GM21825 (cell line): Measurements from ENCODE around the gene PTPRN2.
A peak's percentile ranks its signal among the peaks of the same experiment; 100 is the strongest.
"Not testable (repeated sequence)": the region's sequence is repeated elsewhere in the genome, so short reads cannot be mapped to it uniquely, and the experiment has no call there.

Source experiments
- ATAC-seq: cut with Tn5 transposase; IDR thresholded peaks from one replicate; pipeline ENCODE4 v1.9.1; 2021; ENCODE audit warnings: mild to moderate bottlenecking, moderate library complexity; ENCODE audit not compliant: unreplicated experiment

The PTPRN2 gene

DNA sequence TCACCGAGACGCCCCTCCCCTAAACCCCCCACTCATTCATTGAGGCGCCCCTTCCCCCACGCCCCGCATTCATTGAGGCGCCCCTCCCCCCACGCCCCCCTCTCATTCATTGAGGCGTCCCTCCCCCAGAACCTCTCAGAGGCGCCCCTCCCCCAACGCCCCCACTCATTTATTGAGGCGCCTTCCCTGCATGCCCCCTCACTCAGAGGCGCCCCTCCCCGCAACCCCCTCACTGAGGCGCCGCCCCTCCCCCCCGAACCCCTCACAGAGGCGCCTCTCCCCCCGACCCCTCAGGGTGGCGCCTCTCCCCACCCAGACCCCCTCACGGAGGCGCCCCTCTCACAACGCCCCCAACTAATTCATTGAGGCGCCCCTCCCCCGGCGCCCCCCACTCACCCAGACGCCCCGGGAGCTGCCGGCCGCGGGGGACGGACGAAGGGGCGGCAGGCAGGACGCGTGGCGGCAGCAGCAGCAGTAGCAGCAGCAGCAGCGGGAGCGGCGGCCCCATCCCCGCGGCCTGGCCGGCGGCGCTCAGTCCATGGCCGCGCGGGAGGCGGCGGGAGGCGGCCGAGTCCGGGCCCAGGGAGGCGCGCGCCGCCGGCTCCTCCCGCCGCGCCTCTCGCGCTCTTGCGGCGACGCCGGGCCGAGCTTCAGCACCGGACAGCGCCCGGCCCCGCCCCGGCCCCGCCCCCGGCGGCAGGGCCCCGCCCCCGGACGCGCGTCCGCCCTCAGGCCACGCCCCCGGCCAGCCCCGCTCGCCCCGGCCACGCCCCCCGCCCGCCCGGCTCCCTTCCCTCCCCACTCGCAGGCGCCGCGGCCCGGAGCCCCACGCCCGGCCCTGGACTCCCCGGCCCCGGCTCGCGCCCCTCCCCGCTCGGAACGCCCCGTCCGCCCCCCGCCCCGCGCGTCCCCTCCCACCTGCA lies at the start of gene PTPRN2:
Gene PTPRN2, minus strand, starts transcription at position 662 of the 923 bp plus-strand sequence.
- ATAC-seq: peak; percentile 62

DNA sequence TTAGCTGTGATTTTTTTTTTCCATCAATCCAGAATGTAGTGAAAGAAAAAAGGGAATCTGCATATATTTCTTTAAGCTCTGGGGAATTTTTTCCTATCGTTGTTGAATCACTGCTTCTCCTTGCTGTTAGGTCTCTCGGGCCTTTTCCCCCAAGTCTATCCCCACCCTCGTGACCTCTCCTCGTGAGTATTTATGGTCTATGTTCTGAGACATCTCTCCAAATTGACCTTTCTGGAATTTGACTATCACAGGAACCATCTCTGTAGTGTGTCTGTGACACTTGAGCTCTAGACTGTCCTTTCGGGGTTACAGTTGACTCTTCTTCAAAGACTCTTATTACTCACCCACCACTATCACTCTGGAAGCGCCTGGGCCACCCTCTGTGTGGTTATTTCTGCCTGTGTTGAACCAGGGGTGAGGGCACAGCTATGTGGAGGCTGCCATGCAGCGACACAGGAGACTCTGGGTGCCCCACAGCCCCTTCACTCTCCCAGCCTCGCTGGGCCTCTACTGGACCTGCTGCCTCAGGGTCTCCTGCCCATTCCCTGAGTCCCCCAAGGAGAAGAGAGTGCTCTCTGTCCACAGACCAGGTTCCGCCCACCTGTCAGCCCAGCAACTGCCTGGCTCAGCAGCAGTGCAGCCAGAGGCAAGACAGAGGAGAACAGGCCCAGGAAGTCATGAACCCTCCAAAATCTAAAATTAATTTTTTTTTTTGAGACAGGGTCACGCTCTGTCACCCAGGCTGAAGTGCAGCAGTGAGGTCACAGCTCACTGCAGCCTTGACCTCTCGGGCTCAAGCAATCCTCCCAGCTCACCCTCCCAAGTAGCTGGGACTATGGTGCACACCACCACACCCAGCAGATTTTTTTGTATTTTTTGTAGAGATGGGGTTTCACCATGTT lies 45.7 kb upstream of the PTPRN2 start:
- ATAC-seq: peak; percentile 84

DNA sequence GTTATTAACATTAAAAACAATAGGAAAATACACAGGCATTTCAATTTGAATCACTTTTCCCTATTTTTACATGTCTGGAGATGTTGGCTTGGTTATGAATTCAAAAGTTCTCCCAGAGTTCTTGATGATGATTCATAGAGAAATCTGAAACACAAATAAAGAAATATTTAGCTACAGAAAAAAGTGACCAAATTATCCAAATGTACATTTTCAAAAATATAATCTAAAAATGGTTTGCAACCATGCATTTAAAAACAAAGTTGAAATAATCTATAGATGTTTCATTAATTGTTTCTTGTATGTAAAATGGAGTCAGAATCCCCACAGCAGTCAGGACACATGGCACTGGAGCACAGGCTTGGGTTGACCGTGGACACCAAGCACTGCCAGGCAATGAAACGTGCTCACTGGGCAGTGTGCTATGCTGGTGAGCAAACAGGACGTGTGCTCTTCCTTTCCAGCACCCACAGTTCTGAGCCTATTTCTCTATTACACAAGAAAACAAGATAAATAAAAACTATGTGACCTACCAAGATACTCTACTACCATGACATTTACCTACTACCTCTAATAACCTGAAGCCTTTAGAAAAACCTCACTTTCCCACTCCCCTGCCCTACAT lies 44.1 kb upstream of the PTPRN2 start:
- no peak for ATAC-seq

DNA sequence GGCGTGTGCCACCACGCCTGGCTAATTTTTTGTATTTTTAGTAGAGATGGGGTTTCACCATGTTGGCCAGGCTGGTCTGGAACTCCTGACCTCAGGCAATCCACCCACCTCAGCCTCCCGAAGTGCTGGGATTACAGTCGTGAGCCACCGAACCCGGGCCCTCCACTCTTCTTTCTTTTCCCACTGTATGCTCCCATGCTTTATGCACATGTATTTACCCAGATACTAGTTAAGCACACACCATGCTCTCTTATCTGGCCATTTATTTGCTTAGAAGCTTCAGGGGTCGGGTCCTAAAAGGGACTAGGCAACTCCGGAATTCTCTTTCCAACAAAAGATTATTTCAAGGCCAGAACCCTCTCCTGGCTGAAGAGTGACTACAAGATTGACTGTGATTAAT lies 38.7 kb upstream of the PTPRN2 start:
- not testable (repeated sequence) for ATAC-seq

DNA sequence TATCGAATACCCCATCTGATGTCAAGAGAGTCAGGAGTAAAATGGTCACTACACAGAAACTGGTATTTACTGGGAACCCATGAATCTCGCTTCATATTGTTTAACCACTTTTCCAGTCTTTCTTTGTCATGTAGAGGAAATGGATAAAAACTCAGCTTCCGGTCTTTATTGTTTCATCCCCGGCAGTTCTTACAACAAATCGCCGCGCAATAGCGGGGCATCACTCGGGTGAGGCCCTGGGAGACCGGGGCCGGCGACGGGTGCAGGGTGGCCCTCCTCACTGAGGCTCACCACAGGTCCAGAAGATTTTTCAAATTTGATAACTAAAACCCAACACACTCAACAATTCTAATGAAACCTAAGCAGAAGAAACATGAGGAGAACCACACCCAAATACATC lies 35.6 kb upstream of the PTPRN2 start:
- no peak for ATAC-seq

DNA sequence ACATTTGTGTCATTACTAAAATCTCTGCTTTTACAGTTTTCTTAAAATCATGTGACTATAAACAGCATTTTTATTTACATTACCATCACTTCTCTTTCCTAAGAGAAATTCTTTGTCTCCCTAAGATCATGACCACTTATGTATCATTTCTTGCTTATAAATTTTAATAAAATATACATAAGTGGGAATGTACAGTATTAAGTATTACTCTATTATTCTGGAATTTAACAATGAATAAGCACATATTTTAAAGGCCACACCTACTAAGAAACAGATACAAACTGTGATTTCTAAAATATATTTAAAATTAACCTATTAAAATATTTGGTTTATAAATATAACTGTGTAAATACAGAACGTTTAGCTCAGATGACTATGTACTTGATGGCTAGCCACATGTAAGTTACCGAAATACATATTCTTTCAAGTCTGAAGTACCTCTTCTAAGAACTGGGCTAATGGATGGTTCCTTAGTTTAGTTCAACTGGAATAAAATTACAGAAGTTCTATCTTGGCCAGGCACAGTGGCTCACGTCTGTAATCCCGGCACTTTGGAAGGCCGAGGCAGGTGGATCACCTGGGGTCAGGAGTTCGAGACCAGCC lies 33.3 kb upstream of the PTPRN2 start:
- no peak for ATAC-seq

DNA sequence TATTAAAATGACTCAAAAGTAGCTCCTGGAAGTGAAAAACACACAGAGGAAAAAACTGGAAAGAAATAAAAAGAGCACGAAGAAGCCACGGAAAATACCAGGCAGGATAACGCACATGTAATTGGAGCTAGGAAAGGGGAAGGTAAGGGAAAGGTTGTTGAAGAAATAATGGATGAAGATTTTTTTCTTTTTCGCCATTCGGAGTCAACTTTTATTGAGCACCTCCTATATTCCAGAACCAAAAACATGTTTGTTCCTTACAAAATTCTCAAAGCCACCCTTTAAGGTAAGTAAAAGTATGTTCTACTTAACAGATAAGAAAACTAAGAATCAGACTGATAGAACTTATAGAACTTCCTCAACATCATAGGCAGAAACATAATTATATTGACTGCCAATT lies 32.8 kb upstream of the PTPRN2 start:
- no peak for ATAC-seq

DNA sequence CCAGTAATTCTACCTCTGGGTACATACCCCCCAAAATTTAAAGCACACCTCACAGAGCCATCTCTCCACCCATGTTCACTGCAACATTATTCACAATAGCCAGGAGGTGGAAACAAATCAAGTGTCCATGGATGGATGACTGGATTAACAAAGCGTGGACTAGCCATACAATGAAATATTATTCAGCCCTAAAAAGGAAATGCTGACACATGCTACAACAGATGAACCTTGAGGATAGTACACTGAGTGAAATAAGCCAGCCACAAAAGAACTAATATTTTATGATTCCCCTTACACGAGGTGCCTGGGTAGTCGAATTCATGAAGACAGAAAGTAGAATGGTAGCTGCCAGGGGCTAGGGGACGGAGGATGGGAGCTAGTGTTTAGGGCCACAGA lies 31.1 kb upstream of the PTPRN2 start:
- ATAC-seq: no peak

DNA sequence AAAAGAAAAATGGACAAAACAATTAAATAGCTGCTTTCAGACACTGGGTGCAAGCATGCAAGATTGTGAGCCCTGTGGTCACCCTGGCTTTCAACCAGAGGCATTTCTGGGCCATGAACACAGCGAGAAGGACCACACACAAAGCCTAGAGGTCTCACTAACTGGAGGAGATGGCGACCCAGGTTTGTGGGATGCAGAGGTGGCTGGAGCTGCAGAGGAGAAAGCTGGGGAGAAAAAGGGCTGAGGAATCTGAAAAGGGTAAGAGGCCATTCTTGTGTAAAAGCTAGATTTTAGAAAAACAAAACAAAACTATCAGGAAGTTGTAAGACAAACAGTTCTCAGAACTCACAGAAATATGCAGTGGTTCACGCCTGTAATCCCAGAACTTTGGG lies 30.1 kb upstream of the PTPRN2 start:
- no peak for ATAC-seq

DNA sequence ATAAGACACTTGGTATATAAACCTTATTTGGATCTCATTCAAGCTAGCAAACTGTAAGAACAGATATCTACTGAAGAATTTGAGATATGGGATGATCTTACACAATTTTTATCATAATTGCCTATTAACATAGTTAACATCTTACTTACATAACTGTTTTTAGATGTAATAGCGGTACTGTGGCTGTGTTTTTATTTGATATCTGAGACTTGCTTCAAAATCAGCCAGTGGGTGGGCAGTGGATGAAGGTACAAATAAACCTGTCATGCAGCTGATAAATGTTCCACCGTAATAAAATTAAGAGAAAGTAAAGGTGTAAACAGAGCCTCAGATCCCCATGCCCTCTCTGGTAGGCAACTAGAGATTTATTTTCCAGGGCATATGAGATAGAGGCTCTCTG lies 28.4 kb upstream of the PTPRN2 start:
- no peak for ATAC-seq

DNA sequence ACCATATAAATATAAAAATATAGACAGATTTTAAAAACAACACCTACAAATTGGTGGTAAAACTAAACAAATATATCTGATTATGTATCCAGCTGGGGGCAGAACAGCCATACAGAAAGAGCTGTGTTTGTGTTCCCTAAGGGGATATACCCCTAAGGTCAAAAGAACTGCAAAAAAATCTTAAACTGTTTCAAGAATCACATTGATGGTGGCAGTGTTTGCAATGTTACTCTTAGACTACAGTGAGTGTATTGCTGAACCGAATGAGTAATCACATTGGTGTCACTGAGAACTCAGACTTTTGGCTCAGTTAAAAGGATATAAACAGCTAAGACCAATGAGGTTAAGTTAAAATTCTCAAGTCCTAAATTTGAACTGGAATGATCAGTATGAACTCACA lies 27.1 kb upstream of the PTPRN2 start:
- no peak for ATAC-seq

DNA sequence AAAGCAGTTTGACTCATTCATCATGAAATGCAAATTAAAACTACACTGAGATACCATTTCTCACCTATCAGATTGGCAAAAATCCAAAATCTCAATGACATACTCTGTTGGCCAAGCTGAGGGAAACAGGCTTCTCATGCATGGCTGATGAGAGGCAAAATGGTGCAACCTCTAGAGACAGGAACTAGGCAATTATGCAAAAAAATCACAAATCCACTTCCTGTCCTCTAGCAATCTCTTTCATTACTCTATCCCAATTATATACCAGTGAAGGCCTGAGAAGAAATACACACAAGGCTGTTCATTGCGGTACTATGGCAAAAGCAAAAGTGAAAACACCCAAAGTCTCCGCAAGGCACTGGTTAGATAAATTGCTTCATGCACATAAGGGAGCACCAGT lies 25.9 kb upstream of the PTPRN2 start:
- ATAC-seq: peak; percentile 87

DNA sequence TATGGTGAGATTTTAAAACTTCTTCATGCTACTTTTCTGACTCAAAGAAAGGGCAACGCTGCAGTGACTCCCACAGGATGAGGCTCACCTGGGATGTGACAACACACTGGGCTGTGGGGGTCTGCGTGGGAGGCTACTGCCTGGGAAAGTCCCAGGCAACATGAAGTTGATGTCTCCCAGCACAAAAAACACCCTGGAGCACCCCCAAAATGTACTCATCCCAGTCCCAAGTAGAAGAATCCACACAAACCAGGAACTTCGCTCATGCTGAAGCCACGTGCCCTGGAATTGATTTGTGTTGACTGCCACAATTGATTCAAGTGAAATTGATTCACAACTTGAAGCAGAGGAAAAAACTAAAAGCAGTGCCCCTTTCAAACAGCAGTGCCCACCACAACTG lies 24.9 kb upstream of the PTPRN2 start:
- ATAC-seq: no peak

DNA sequence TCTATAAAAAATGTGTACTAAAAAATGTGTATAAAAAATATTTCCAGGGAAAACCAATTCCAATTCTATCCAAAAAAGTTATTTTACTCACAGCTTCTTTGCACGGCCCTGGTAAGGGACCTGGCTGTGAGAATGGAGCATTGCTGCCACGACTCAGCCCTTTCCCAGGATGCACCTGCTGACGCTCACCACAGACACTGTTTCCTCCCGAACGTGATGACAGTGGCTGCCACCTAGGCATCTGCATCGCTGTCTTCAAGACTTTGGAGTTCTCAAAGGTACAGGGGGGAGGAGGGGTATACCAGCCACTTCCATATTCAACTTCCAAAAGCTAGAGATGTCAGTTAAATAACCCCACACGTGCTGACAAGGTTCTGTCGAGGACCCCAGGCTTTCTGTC lies 23.9 kb upstream of the PTPRN2 start:
- ATAC-seq: no peak

DNA sequence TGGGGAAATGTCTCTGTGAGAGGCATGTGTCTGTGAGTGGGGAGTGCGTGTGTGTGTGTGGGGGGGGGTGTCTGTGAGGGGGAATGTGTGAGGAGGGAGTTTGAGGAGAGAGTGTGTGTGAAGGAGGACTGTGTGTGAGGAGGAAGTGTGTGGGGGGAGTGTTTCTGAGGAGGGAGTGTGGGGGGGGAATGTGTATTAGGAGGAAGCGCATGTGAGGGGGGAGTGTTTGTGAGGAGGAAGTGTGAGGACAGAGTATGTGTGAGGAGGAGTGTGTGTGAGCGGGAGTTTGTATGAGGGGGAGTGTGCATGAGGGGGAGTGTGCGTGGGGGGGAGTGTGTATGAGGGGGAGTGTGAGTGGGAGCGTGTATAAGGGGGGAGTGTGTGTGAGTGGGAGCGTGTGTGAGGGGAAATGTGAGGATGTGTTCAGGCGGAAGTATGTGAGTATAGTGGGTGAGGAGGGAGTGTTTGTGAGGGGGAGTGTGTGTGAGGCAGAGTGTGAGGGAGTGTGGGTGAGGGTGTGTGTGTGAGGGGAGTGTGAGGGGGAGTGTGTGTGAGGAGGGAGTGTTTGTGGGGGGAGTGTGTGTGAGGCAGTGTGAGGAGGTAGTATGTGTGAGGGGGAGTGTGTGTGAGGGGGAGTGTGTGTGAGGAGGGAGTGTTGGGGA lies 21.8 kb upstream of the PTPRN2 start:
- no peak for ATAC-seq

DNA sequence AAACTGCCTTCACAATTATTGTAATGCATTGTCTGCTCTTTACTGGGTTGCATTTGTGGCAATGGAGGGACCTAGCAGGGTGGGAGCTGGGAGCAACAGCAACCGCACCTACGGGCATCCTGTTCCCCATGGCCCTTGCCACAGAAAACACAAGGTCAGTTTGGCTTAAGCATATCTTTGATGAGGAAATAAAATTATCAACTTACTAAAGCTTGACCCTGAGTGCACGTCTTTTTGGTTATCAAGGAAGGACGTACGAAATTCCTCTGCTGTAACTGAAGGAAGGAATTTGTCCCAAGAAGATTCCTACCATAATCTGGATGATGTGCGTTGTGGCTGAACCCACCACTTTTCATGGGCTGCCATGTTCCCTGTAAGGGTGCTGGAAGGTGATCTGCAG lies 19.9 kb upstream of the PTPRN2 start:
- ATAC-seq: no peak

DNA sequence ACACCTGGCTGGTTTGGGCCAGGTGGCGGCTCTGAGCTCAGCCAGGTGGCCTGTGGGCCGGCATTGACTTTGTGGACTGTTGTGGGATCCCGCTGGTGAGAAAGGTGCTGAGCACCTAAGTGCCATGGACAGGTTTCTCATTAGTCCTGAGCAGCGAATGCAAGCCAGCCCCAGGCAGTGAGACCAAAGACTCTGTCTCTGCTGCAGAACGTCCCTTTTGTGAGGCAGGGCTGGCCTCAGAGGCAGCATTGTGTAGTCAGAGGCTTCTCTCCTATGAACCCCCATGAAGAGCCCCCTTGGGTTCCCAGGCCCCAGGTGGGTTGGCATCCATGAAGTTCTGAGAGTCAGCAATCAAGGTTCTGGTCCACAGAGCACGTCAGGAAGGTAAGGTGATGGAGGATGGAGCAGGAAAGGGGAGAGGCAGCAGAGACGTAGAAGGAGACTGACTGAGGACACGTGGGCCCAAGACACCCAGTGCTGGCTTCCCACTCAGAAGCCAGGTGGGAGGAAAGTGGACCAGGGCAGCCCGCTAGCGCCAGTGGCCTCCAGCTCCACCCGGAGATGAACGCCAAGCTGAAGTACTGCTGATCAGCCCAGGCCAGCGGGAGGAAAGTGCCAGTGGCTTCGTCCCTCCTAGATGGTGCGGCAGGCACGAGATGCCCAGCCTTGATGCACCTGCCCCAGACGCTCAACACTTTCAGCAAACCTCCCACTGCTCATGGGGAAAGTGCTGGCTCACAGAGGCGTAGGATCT lies 19.2 kb upstream of the PTPRN2 start:
- no peak for ATAC-seq

DNA sequence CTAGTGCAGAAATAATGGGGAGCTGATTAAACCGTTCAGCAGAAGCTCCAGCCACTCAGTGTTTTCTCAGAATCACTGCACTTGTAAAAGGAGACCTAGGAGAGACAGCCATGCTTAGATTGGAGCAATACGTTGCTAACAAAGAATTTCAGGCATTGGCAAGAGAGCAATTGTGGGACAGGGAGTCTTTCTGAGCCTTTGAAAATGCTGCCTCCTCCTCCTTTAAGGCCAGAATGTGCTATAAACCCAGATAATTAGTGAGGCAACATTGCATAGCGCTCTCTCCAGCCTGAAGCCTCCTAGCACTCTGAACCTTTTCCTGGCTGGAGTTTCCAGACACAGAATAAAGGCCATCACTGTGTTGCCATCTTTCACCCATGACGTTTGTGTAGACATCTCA lies 18.5 kb upstream of the PTPRN2 start:
- ATAC-seq: no peak

DNA sequence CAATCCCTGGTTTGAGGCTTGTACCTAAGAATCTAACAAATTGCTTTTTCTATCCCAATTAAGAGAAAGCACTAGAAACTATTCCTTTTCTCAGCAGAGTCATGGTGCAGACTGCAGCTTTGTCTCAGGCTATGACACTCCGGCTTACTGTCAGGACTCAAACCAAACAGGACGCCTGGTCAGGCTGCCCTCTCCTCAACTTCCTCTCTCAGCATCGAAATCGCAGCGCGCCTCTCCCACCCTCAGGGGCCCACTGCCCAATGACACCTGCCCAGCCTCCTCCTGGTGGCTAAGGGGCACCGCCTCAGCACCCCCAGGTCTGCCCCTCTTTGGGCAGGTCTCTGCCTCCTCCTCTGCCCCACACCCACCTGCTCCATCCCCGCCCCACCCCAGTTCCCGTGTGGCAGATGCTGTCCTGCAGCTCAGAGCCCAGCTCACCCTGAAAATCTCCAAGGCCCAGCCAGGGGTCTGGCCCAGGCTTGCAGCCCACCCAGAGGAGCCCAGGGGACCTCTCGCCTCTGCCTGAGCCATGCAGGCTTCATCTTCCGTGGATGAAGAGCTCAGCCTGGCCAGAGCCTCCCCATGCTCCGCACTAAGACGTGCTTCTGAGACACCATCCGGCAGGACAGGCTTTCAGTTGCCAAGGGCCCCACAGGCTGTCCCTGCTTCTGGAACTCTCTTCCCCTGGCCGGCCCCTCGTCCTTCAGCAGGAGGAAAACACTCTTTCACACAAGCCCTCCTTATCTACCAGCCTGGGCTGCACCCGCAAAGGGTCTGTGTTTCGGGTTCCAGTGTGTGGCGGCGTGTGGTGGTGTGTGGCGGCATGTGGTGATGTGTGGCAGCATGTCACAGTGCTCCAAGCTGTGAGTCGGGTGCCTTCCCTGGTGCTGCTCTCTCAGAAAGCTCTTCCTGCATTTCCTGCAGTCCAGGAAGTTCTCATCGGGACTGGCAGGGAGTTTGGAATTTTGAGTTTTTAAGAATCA lies 16.4 kb upstream of the PTPRN2 start:
- ATAC-seq: peak; percentile 20
